DMS53 (cell line): ENCODE data around the gene SLC45A3.

Experiments used
- DNase-seq: peaks from one replicate; lab custom pipeline; 2025; lab: John Stamatoyannopoulos, UW

Gene SLC45A3

DNA sequence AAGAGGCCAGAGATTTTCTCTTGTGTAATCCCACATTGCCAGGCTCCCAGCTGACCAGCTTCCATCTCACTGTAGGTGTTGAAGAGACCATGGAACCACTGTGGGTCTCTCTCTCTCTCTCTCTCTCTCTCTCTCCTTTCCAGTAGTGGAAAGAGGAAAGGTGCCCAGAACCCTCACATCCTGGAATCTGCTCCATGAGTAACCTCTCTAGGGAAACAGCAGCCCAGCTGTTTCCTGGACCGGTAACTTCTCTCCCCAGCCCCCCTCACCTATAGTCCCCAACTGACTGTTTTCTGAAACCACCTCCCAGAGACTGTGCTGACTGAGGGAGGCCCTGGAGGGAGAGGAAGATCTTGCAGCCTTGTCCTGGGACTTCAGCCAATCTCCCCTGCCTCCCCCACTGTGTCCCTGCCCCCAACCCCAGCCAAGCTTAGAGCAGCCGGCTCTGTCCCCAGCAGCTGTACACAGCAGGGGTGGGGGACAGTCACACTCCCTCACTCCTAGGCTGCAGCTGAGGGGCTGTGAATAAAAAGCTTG, 20.6 kb upstream of the SLC45A3 start:
- DNase-seq = no peak

DNA sequence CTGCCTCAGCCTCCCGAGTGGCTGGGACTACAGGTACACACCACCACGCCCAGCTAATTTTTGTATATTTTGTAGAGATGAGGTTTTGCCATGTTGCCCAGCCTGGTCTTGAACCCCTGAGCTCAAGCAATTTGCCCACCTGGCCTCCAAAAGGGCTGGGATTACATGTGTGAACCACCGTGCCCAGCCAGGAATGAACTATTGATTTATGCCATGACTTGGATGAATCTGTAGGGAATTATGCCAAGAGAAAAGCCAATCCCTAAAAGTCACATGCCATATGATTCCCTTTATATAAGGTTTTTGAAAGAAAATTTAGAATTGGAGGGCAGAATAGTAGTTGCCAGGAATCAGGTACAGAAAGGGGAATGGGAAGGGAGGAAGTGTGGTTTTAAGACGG, 19.1 kb upstream of the SLC45A3 start:
- no peak for DNase-seq

DNA sequence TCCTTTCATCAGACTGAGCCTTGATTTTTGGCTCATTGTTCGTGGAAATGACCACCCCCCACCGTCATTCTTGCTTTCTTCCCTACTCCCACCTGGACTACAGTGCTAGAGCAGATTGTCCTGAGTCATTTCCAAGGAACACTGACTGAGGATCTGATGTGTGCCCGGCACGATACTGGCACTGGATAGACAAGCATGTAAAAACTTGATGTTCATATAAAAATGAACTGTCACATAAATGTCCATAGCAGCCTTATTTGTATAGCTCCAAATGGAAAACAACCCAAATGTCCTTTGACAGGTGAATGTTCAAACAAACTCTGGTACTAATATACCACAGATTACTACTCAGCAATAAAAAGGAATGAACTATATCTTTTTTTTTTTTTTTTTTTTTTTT, 18.6 kb upstream of the SLC45A3 start:
- no peak for DNase-seq

DNA sequence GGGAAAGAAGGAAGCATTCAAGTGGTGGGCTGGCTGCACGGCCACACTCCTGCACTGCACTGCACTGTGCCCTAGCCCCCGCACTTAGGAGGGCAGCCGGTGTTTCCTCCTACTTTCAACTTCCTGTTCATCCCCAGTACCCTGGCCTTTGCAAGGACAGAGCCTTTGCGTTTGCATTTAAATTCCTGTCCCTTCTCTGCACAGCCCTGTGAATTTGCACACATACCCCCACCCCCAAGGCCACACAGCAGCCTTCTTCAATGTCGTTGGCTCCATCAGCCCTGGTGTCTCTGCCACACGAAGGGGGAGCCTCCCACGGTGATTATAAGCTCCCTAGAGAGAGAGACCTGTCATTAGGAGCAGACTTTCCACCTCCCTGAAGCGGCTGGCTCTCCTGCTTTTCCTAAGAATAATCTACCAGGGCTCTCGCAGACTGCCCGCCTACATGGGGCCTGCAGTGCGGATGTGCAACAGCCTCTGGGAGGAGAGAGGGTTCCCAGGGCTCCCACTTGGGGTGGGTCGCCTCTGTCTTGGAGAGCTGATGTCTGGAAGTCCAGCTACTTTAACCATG, 13.2 kb upstream of the SLC45A3 start:
- no peak for DNase-seq

DNA sequence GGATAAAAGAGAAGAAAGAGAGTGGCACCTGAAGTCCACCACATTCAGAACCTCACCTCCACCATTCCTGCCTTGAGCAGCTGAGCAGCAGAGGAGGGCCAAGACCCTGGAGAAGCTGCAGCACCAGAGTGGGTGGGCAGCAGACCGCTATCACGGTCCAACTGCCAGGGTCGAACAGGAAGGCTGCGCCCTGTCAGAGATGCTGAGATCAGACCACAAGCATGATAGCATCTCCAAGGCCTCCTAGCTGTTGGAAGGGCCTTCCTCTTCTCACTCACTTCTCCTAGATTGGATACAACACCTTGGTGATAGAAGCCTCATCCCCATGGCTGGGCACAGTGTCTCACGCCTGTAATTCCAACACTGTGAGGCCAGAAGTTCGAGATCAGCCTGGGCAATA, 12.1 kb upstream of the SLC45A3 start:
- DNase-seq = no peak

DNA sequence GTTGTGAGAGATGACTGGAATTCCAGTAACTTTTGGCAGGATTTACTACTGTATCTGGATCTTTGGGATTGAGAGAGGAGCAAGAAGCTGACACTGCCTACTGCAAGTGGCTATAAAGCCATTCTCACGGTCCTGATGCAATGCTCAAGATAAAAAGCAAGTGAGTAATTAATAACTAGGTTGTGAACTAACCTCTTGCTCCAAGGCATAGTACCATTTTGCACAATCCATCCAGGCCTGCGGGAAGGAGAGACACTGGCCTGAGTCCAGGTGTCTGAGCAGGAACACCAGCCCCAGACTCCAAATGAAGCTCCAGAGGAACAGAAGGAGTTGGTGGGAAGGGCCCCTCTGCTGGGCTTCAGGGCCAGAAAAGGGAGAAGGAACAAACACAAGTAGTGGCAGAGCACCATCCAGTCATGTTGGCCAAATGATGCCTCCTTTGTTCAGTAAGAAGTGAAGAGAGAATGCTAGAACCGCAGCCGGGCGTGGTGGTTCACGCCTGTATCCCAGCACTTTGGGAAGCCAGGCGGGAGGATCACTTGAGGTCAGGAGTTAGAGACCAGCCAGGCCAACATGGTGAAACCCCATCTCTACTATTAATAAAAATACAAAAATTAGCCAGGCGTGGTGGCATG, 9.9 kb upstream of the SLC45A3 start:
- DNase-seq = no peak

DNA sequence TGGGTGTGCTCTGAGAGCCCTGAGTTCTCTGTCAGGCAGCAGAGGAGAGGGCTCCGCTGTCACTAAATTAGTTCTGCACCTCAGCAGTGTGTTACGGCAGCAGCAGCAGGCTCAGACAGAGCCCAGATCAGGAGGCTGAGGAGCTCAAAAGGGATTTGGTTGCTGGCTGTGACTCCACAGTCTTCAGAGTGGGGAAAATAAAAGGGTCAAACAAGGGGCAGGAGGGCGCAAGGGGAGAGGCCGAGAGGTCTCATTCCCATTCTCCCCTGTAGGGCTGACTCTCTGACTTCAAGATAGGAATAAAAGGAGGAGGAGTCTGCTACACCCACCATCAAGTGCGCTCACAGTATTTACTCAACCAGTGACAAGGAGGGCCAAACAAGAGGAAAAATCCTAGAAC, 9.2 kb upstream of the SLC45A3 start:
- no peak for DNase-seq

DNA sequence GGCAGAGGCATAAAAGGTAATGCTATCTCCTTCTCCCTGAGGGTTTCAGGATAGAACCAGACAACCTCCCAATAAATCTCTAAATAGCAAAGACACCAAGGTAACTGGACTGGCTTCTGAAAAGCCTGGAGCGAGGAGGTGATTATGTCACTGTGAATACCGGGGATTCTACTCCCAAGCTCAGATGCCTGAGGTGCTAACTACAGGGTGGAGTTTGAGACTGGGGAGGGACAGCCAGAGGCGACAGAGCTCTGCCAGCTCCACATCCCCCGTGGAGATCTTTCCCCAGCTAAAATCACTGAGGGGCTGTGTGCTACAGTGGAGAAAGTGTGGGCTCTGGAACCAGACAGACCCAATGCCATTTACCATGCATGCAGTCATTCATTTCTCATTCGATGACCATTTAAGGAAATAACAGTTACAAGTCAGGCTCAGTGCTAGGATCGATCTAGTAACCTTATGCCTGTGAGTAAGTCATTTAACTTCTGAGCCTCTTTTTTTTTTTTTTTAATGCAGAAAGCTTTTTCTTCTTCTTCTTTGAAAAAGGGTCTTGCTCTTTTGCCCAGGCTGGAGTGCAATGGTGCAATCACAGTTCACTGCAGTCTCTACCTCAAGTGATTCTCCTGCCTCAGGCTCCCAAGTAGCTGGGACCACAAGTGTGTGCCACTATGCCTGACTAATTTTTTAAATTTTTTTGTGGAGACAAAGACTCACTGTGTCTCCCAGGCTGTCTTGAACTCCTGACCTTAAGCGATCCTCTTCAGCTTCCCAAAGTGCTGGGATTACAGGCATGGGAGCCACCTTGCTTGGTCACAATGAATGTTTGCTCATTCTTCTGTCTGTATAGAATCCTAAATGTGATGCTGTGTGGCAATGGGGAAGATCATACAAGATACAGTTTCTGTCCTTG, 8.1 kb upstream of the SLC45A3 start:
- DNase-seq = no peak

DNA sequence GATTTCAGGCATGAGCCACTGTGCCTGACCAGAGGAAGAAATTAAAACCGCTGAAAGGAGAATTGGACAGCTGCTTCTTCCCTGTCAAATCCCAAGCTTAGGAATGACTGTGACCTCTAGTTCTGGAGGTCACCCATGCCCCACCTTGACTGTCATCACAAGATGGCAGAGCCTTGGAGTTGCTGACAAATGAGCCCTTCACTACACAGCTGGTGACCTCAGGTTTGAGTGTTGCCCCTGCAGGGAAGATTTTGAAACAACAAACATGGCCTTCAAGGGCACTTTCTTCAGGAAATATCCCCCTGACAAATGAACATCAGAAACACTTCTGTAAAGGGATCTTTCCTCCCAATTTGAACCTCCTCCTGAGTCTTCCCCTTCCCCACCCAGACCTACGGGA, 6.9 kb upstream of the SLC45A3 start:
- no peak for DNase-seq

DNA sequence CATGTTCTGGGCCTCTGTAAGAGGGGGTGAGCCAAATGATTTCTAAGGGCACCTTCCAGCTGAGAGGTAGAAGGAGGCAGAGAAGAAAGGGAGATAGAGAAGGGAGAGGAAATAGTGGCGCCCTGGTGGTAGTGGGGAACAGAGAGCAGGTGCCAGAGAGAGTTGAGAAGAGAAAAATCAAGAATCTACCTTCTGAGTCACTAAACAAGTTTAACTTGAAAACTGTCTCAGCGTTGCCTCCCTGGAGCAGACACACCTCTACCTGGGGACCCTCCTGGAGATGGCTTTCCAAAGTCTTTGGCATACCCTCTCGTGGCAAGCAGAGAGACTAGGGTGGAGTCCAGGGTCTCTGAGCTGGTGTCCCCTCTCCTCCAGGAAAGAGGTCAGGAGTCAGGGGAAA, 1.1 kb upstream of the SLC45A3 start:
- DNase-seq = no peak

DNA sequence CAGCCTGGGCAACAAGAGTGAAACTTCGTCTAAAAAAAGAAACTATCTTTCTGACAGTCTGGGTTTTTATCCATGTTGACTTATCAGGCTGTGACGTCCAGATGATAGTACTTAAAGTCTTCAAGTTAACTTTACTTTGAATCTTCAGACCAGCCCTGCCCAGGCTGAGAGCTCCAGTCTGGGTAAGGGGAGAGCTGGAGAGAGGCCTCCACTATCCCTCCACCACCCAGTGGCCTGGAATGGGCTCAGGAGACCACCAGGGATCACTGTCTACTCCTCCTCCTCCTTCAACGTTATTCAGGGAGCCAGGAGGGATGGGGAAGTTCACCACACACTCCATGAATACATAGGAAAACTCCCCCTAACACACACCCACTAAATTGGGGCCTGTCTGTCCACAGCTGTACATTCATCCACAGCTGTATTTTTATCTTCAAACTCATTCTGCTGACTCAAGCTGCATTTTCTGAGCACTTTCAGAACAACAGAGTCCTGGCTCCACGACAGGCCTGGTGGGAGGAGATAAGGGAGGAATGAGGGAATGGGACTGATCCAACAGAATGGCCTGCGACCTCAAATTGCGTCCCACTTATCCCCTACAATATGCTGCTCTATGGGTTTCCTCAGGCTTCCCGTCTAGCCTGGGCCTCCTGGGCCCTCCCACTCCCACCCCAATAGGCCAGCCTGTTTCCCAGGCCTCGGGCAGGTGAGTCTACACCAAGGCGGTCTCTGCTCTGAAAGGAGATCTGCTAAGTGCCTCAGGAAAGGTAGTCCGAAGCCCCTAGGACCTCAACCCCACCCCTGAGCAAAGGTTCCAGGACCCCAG, 1.8 kb downstream of the SLC45A3 start:
- no peak for DNase-seq

DNA sequence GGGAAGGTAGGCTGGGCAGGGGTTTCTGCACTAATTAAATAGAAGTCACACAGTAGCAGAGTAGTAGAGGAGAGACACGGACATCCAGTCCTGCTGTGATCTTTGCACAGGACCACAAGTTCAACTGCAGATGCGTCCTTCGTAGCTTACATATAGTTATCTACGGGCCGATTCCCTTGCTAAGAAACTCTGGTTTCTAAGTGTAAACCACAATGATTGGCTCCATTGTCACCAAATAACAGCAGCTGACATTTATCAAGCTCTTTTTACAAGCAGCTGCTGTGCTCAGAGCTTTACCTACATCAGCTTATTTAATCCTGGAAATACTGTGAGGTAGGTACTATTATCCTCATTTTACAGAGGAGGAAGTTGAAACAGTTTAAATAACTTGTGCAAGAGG, 3.1 kb downstream of the SLC45A3 start:
- no peak for DNase-seq

DNA sequence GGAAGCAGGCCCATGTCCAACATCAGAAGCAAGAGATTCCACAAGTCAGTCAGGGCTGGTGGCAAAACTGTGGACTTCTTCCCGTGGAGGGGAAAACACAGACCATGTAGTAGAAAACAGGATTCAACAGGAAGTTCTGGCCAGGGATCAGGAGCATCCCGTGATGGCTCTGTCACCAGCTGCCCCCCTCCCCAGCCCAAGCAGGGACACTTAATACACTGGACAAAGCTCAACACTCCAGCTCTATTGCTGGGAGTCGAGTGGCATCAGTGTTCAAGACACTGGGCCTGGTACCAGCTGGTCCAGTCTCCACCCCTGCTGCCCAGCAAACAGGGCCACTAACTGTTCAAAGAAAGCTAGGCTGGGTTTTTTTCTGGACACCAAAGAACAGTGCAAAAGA, 3.7 kb downstream of the SLC45A3 start:
- no peak for DNase-seq

DNA sequence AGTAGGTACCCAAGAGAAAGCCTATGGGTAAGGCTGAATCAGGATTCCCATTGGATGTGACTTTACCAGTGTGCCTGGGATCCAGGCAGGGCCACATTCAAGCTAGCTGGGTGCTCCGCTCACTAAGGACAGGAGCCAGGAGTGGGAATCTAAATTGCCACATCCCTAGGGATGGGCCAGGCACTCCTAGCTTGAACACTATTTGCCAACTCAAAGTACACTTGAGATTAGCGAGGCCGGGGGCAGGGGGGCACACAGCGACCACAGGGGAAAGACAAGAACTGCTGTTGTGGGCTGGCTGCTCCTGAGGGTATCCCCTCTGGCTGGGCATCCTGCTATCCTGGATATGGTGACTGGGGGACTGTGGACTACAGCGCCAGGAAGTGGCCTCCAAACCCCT, 4.3 kb downstream of the SLC45A3 start:
- DNase-seq = no peak

DNA sequence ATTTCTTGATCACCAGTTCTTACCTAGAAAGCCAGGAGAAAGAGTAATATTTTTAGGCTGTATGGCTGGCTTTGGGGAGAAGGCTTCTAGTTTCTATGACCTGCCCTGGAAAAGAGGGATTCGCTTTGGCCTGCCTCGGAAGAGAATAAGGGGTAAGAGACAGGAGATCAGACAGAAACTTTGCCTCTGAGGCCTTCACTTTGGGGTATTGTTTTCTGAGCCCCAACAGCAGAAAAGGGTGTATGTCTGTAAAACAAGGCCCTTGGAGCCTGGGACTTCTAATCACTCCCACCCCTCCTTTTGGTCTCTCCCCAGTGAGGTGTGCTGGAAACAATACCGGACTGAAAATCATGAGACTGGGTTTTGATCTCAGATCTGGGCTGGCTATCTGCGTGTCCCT, 5.1 kb downstream of the SLC45A3 start:
- DNase-seq = no peak

DNA sequence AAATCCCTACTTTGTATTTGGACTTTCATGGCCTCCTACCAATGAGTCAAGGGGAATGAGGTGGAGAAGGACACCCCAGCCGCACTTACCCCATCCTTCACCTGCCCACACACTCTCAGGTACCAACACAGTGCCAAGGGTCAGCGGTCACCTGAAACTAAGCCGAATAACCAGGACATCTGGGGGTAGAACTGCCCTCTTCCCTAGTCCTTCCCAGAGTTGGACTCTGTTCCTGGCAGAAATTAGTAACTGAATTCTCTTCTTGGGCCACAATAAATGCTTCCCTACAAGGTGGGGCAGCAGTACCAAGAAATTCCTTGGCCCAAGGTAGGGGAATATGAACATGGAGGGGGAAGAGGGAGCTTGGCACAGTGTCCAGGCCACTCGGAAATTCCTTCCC, 7.3 kb downstream of the SLC45A3 start:
- no peak for DNase-seq

DNA sequence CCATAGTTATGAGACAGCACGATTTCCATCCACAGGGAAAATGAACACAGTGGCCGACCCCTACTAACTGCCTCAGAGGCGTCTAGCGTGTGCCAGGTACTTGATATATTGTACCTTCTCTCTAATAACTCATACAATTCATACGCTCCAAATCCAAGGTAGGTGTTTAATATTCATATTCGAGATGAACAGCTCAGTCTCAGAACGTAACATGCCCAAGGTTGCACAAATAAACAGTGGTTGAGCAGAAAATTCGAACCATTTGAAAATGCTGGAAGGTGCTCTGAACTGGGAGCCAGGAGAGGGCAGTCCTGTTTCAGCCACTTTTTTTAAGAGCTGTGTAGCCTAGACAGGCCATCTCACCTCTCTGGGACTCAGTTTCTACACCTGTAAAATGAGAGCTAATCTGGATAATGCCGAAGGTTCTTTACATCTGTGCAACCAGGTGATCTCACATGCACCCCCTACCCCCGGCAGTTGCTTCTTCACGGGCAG, 7.9 kb downstream of the SLC45A3 start:
- no peak for DNase-seq

DNA sequence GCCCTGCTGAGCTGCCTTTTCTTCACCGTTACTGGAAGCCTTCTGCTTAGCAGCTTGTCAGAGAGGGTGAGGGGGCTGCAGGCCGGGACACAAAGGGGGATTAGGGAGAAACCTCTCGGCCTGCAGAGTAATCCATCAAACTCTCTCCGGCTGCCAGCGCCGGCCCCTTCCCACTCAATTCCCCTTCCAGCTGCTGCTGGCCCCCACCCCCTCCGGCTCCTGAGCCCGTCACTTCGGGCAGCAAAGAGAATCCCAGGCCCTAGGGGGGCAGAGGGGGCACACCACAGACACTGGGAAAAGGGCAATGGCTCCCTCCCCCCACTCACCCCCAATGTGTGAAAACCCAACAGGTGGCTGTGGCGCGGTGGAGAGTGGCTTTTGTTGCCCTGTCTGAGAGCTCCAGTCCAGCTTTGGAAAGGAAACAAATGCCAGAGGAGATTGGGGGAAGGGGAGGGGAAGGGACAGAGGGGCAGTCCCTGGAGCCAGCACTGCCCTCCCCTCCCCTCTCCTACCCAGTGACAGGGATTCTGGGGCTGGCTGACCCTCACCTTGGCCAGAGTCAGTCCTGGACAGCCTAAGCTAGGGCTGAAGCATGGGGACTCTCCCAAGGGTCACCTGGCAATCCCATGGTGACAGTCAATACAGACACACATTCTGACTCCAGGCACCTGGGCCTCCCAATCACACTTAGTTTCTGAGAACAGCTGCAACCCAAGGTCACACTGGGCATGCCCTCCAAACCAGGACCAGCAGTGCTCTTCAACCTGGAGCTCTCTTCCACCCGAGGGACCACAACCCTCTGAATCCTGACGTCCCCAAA, 9.5 kb downstream of the SLC45A3 start:
- DNase-seq = no peak

DNA sequence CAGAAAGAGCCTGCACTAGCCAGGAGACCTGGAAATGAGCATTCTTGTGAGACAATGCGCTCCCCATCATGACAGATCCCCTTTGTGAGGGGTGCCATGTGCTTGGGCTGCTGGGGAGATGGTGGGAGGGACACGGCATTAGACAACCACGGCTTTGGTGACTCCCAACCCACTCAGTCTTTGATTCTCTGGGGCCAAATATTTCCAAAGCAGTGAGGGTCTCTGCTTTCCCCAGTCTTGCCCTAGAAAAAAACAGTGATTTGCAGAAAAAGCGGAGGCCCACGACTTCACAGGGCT, 10.2 kb downstream of the SLC45A3 start:
- DNase-seq = no peak

DNA sequence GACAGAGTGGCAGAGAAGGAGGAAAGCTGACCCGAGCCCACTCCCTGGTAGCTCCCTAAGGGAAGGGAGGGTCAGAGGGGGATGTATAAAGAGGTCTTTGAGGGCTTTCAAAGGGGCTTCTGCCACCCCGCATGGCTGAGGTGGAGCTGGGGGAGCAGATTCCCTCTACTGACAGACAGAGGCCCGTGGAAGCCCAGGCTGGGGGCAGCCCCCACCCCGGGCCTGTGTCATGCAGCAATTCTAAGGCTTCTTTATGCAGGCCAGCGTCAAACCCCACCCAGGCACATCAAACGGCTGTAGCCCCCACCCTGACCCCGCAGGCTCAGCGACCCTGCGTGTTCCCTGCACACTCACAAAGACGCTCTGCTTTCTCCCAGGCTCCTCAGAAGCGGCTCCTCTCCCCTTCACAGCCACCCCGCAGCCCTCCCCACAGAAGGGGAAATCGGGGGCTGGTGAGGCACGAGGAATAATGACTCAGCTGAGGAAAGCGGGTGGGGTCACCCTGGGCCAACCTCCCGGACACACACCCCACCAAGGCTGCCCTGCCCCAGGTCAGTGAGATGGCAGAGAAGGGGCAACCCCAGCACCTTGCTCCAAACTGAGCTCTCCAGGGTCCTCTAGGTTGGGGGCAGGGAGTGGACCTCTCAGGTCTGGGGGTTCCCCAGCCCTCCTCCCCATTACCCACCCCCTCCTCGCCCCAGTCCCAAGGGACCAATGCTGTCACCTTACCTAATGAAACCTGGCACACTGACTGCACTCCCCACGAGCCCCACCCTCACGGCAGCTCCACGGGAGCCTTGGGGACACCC, 10.8 kb downstream of the SLC45A3 start:
- no peak for DNase-seq

DNA sequence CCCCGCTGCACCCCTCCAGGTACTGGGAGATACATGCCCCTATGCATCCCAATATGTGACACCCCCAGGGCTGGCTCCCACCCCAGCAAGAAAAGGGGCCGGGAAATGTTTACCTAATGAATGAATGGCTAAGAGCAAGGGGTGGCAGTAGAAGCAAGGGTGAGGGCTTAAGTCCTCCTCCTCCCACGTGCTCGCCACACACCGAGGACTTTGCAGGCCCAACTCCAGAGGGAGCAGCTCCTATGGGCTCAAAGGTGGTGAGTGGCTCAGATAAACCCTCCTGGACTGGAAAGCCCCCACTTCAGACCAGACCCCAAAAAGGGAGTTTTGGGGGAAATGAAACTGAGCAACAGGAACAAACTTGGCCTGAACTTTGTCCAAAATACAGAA, 11.4 kb downstream of the SLC45A3 start:
- DNase-seq = no peak
